Measurements from ENCODE around the gene TP53AIP1. TPM values are rescaled to one million over a fixed set of nuclear protein-coding genes. Genes with fewer than 3 reads are reported as not detected.

The TP53AIP1 gene
- total and polyA plus RNA-seq, 10 donors = 0.03 to 0.14 (median 0.12) TPM; not detected in 6

- no peak overlapping the region for H3K27ac ChIP-seq
- peaks cover 0 to 29% (median 17%) of the 10 kb centered on the region in 6 donors for H3K4me1 ChIP-seq
- peaks cover 0 to 20% (median 8%) of the 10 kb centered on the region in 6 donors for H3K36me3 ChIP-seq
- intact Hi-C loops (cut with DNase I; ENCODE audit: low total_unique reads) = no loop called here
- TF ChIP-seq POLR2A (IDR thresholded peaks at IDR 0.05) (no peak), POLR2AphosphoS5 (IDR thresholded peaks at IDR 0.05) (no peak)
- TF ChIP-seq, protein P1, sequence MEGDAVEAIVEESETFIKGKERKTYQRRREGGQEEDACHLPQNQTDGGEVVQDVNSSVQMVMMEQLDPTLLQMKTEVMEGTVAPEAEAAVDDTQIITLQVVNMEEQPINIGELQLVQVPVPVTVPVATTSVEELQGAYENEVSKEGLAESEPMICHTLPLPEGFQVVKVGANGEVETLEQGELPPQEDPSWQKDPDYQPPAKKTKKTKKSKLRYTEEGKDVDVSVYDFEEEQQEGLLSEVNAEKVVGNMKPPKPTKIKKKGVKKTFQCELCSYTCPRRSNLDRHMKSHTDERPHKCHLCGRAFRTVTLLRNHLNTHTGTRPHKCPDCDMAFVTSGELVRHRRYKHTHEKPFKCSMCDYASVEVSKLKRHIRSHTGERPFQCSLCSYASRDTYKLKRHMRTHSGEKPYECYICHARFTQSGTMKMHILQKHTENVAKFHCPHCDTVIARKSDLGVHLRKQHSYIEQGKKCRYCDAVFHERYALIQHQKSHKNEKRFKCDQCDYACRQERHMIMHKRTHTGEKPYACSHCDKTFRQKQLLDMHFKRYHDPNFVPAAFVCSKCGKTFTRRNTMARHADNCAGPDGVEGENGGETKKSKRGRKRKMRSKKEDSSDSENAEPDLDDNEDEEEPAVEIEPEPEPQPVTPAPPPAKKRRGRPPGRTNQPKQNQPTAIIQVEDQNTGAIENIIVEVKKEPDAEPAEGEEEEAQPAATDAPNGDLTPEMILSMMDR (IDR thresholded peaks at IDR 0.05 in 8 of 11, conservative IDR thresholded peaks at IDR 0.05 in 3 of 11) = no peak
- no peak overlapping the region for H3K4me3 ChIP-seq
- no peaks in the 10 kb centered on the region for H3K27me3 ChIP-seq (replicated peaks in 1 of 7)
- DNase-seq = no peak
- WGBS, 5 donors = 24 to 42% (median 28%) methylated on average over 4 of the region's 4 CpGs
- H3K9me3 ChIP-seq = no peaks in the 10 kb centered on the region
These were observed 22.8 kb upstream of the TP53AIP1 start for GRCh38 chr11:128965485-128965884.

GRCh38 chr11:128964463-128964930 lies 21.8 kb upstream of the TP53AIP1 start:
- peaks cover 0 to 10% (median 3%) of the 10 kb centered on the region in 6 donors for H3K36me3 ChIP-seq
- no peak overlapping the region for H3K27ac ChIP-seq
- DNase-seq = no peak
- WGBS, 5 donors = 59 to 73% (median 65%) methylated on average over 7 of the region's 7 CpGs
- H3K4me1 ChIP-seq = peaks cover 0 to 29% (median 17%) of the 10 kb centered on the region in 6 donors
- intact Hi-C loops (cut with DNase I; ENCODE audit: low total_unique reads) = no loop called here
- no peaks in the 10 kb centered on the region for H3K9me3 ChIP-seq
- no peak for TF ChIP-seq POLR2AphosphoS5 (IDR thresholded peaks at IDR 0.05)
- TF ChIP-seq, protein P1 (IDR thresholded peaks at IDR 0.05 in 8 of 11, conservative IDR thresholded peaks at IDR 0.05 in 3 of 11) = no peak
- TF ChIP-seq POLR2A (IDR thresholded peaks at IDR 0.05) = no peak
- no peaks in the 10 kb centered on the region for H3K27me3 ChIP-seq (replicated peaks in 1 of 7)
- H3K4me3 ChIP-seq = no peak overlapping the region

DNA sequence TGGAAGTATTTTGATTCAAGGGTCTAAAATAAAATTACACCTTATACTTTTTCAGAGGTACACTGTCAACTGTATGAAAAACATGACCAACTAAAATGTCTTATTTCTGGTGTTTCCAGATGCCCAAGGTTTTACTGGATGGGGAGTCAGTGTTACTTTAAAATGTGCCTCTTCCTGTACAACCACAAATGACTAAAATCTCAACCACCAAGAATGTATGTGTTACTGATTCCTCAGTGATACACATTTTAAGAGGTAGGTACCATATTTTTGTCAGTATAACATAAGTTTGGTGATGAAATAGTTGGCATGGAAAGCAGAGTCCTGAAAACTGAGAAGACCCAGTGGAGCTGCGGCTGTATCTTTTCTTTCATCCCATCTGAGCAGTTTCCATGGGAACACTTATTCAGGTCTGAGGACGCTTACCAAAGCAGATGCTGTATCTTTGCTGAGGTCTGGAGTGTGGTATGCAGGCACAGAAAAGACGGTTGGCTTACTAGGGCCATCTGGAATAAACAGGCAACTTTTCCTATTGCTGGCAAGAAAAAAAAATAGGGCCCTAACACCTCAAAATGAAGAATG lies 21.2 kb upstream of the TP53AIP1 start:
- Histone ChIP-seq H3K27ac (no peak overlapping the region), H3K27me3 (replicated peaks in 1 of 7) (no peaks in the 10 kb centered on the region), H3K36me3 (peaks cover 0 to 3% (median 0%) of the 10 kb centered on the region in 6 donors), H3K4me3 (no peak overlapping the region), H3K4me1 (peaks cover 0 to 29% (median 17%) of the 10 kb centered on the region in 6 donors), H3K9me3 (no peaks in the 10 kb centered on the region)
- no peak for DNase-seq
- intact Hi-C loops (cut with DNase I; ENCODE audit: low total_unique reads) = no loop called here
- WGBS, 5 donors = 86 to 90% (median 88%) methylated on average over 3 of the region's 3 CpGs
- no peak for TF ChIP-seq POLR2AphosphoS5 (IDR thresholded peaks at IDR 0.05)
- TF ChIP-seq POLR2A (IDR thresholded peaks at IDR 0.05) = no peak
- TF ChIP-seq, protein P1 (IDR thresholded peaks at IDR 0.05 in 8 of 11, conservative IDR thresholded peaks at IDR 0.05 in 3 of 11) = no peak

DNA sequence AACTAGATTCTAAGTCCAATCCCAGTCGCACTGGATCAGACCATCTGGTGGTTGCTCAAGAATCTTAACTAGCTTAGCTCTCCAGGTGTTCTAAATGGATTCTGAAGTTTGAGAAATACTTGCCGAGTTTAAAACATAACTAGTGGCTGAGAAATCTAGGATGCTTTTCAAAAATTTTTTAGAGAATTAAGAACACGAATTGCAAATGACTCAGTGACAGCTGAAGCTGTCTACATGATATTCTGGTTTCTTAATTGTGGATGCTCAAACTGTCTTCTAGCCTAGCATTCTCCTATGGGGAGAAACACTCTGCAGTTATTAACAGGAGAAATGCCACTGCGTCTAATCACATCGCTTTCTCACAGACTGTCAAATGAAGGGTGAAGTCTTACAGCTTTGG lies 20.2 kb upstream of the TP53AIP1 start:
- intact Hi-C loops (cut with DNase I; ENCODE audit: low total_unique reads) = no loop called here
- Histone ChIP-seq H3K4me1 (peaks cover 0 to 29% (median 17%) of the 10 kb centered on the region in 6 donors), H3K36me3 (no peaks in the 10 kb centered on the region), H3K27me3 (replicated peaks in 1 of 7) (no peaks in the 10 kb centered on the region), H3K27ac (no peak overlapping the region), H3K9me3 (no peaks in the 10 kb centered on the region), H3K4me3 (no peak overlapping the region)
- no peak for DNase-seq
- TF ChIP-seq POLR2AphosphoS5 (IDR thresholded peaks at IDR 0.05) (no peak), POLR2A (IDR thresholded peaks at IDR 0.05) (no peak)
- TF ChIP-seq, protein P1 (IDR thresholded peaks at IDR 0.05 in 8 of 11, conservative IDR thresholded peaks at IDR 0.05 in 3 of 11) = no peak
- WGBS, 5 donors = 83 to 89% (median 84%) methylated on average over 5 of the region's 5 CpGs

Data from spleen (tissue), 11 donors.